ENCODE results near the gene FAM228A.
"Not testable (repeated sequence)": the region's sequence is repeated elsewhere in the genome, so short reads cannot be mapped to it uniquely, and the experiment has no call there.

Gene FAM228A

DNA sequence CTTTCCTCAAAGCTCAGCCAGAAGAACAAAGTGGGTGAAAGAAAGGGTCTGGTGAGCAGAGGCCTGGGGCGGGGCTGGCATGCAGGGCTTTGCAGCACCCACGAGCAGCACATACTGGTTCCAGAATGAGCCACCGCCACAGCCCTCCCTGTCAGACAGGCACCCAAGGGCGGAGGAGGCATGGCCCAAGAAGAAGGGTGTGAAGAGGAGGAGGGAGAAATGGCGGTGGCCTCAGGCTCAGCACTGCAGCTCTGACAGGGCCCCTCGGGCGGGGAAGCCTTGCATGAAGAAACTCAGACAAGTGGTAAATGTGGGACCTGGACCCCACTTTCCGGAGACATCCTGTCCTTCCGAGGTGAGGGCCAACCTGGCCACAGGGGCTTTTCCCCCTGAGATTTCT is 15.7 kb downstream of the FAM228A start:
- H3K36me3 ChIP-seq (ENCODE audit: control insufficient read depth in 2 of 2, insufficient read depth in 2 of 2, low read length in 2 of 2): peaks cover 0 to 2% of the 10 kb centered on the region in 2 donors
- no peaks in the 10 kb centered on the region for H3K27me3 ChIP-seq (ENCODE audit: control insufficient read depth in 1 of 2, insufficient read depth in 2 of 2, low read length in 2 of 2)
- no peaks in the 10 kb centered on the region for H3K4me1 ChIP-seq (ENCODE audit: control insufficient read depth, insufficient read depth, low read length)
- no peaks in the 10 kb centered on the region for H3K9me3 ChIP-seq (ENCODE audit: control insufficient read depth in 2 of 2, low read length in 2 of 2)
- no peak overlapping the region for H3K27ac ChIP-seq (ENCODE audit: low read length)
- H3K4me3 ChIP-seq (ENCODE audit: low read length in 2 of 2): no peak overlapping the region
- H3K9ac ChIP-seq (ENCODE audit: low read length in 2 of 2): no peak overlapping the region

DNA sequence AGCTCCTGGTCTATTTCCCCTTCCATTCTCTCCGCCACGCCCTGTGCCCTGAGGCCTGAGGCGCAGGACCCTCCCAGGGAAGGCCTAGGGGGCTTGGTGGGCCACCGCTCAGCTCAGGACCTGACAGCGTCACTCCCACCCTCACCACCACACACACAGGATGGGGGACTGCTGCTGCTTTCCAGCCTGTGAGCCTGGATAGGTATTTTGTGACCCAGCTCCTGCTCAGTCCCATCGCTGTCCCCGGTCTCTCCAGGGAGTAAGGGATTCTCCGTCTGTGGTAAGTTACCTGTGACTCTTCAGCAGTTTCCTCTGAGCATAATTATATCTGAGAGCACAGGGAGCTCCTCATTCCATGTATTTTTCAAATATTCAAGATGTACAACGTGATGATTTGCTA is 16.3 kb downstream of the FAM228A start:
- no peaks in the 10 kb centered on the region for H3K9me3 ChIP-seq (ENCODE audit: control insufficient read depth in 2 of 2, low read length in 2 of 2)
- H3K36me3 ChIP-seq (ENCODE audit: control insufficient read depth in 2 of 2, insufficient read depth in 2 of 2, low read length in 2 of 2): peaks cover 0 to 2% of the 10 kb centered on the region in 2 donors
- H3K27me3 ChIP-seq (ENCODE audit: control insufficient read depth in 1 of 2, insufficient read depth in 2 of 2, low read length in 2 of 2): no peaks in the 10 kb centered on the region
- H3K4me3 ChIP-seq (ENCODE audit: low read length in 2 of 2): no peak overlapping the region
- H3K27ac ChIP-seq (ENCODE audit: low read length): no peak overlapping the region
- H3K4me1 ChIP-seq (ENCODE audit: control insufficient read depth, insufficient read depth, low read length): no peaks in the 10 kb centered on the region
- no peak overlapping the region for H3K9ac ChIP-seq (ENCODE audit: low read length in 2 of 2)

DNA sequence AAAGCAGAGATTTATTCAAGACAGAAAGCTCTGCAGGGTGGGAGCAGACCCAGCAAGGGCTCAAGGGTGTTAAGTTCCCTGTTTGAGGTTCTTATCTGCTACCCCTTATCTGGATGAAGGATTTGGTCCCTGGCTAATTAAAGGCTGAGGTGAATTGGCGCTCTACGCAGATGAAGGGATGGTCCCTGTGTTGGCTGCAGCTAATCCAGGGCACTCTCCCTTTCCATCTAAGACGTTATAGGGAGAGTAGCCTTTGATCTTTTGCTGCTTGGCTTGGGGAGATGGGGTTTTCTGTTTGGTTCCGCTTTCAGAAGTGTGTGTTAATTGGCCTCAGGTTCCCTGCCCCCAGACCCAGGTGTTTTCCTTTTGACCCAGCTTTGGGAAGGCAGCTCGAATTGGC is 17.0 kb downstream of the FAM228A start:
- H3K36me3 ChIP-seq (ENCODE audit: control insufficient read depth in 2 of 2, insufficient read depth in 2 of 2, low read length in 2 of 2): peaks cover 0 to 2% of the 10 kb centered on the region in 2 donors
- H3K4me1 ChIP-seq (ENCODE audit: control insufficient read depth, insufficient read depth, low read length): no peaks in the 10 kb centered on the region
- no peaks in the 10 kb centered on the region for H3K27me3 ChIP-seq (ENCODE audit: control insufficient read depth in 1 of 2, insufficient read depth in 2 of 2, low read length in 2 of 2)
- no peak overlapping the region for H3K27ac ChIP-seq (ENCODE audit: low read length)
- no peak overlapping the region for H3K4me3 ChIP-seq (ENCODE audit: low read length in 2 of 2)
- H3K9me3 ChIP-seq (ENCODE audit: control insufficient read depth in 2 of 2, low read length in 2 of 2): no peaks in the 10 kb centered on the region
- no peak overlapping the region for H3K9ac ChIP-seq (ENCODE audit: low read length in 2 of 2)

DNA sequence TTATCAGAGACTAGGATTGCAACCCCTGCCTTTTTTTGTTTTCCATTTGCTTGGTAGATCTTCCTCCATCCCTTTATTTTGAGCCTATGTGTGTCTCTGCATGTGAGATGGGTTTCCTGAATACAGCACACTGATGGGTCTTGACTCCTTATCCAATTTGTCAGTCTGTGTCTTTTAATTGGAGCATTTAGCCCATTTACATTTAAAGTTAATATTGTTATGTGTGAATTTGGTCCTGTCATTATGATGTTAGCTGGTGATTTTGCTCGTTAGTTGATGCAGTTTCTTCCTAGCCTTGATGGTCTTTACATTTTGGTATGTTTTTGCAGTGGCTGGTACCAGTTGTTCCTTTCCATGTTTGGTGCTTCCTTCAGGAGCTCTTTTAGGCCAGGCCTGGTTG is 22.4 kb downstream of the FAM228A start:
- H3K4me1 ChIP-seq (ENCODE audit: control insufficient read depth, insufficient read depth, low read length); H3K27ac ChIP-seq (ENCODE audit: low read length); H3K9ac ChIP-seq (ENCODE audit: low read length in 2 of 2); H3K4me3 ChIP-seq (ENCODE audit: low read length in 2 of 2); H3K9me3 ChIP-seq (ENCODE audit: control insufficient read depth in 2 of 2, low read length in 2 of 2); H3K36me3 ChIP-seq (ENCODE audit: control insufficient read depth in 2 of 2, insufficient read depth in 2 of 2, low read length in 2 of 2); H3K27me3 ChIP-seq (ENCODE audit: control insufficient read depth in 1 of 2, insufficient read depth in 2 of 2, low read length in 2 of 2): not testable (repeated sequence)

DNA sequence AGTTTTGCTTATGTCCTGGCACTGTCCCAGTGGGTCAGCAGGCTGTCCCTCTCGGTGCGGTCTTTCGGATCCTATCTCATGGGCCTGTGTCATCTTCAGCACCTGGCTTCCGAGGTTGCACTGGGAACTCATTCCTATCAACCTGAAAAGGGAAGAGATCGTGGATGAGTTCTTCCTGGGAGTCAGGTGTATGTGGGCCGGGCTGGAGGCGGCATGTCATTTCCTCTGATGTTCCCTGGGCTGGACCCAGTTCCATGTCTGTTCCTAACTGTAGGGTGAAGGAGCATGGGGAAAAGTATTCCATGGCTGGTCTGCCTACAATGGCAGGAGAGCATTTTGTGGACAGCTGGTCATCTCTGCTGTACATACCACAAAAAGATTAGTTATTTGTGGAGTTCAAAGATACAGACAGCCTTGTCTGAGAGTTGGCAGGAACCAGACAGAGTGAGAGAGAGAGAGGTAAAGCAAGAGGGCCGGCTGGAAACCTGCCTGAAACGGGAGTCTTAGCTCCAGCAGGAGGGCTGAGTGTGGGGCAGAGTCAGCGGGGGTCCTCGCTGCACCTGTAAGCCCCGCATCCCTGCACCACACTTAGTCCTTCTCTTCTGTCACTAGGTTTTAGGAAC is 25.2 kb downstream of the FAM228A start:
- Histone ChIP-seq H3K9ac (ENCODE audit: low read length in 2 of 2) (no peak overlapping the region), H3K4me3 (ENCODE audit: low read length in 2 of 2) (no peak overlapping the region), H3K9me3 (ENCODE audit: control insufficient read depth in 2 of 2, low read length in 2 of 2) (no peaks in the 10 kb centered on the region), H3K27me3 (ENCODE audit: control insufficient read depth in 1 of 2, insufficient read depth in 2 of 2, low read length in 2 of 2) (no peaks in the 10 kb centered on the region), H3K36me3 (ENCODE audit: control insufficient read depth in 2 of 2, insufficient read depth in 2 of 2, low read length in 2 of 2) (peaks cover 16 to 22% of the 10 kb centered on the region in 2 donors), H3K4me1 (ENCODE audit: control insufficient read depth, insufficient read depth, low read length) (no peaks in the 10 kb centered on the region), H3K27ac (ENCODE audit: low read length) (no peak overlapping the region)

DNA sequence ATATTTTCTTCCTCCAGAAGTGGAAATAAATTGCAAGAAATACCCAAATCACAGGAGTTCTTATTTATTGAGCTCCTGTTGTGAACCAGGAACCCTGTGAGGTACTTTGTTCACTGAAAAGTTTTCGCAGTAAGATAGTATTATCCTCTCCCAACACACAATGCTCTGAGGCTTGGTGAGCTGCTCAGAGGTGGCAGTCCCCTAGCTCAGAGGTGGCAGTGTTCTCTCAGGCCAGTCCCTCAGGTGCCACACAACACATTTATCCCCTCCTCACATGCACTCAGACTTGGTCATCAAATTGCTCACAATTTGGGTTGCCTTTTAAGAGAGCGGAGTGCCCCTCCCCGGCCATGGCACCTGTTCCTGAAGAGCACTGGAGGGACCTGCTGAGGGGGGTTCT is 25.9 kb downstream of the FAM228A start:
- no peaks in the 10 kb centered on the region for H3K27me3 ChIP-seq (ENCODE audit: control insufficient read depth in 1 of 2, insufficient read depth in 2 of 2, low read length in 2 of 2)
- H3K36me3 ChIP-seq (ENCODE audit: control insufficient read depth in 2 of 2, insufficient read depth in 2 of 2, low read length in 2 of 2): peaks cover 20 to 24% of the 10 kb centered on the region in 2 donors
- no peak overlapping the region for H3K4me3 ChIP-seq (ENCODE audit: low read length in 2 of 2)
- no peak overlapping the region for H3K9ac ChIP-seq (ENCODE audit: low read length in 2 of 2)
- H3K9me3 ChIP-seq (ENCODE audit: control insufficient read depth in 2 of 2, low read length in 2 of 2): no peaks in the 10 kb centered on the region
- H3K27ac ChIP-seq (ENCODE audit: low read length): no peak overlapping the region
- no peaks in the 10 kb centered on the region for H3K4me1 ChIP-seq (ENCODE audit: control insufficient read depth, insufficient read depth, low read length)

DNA sequence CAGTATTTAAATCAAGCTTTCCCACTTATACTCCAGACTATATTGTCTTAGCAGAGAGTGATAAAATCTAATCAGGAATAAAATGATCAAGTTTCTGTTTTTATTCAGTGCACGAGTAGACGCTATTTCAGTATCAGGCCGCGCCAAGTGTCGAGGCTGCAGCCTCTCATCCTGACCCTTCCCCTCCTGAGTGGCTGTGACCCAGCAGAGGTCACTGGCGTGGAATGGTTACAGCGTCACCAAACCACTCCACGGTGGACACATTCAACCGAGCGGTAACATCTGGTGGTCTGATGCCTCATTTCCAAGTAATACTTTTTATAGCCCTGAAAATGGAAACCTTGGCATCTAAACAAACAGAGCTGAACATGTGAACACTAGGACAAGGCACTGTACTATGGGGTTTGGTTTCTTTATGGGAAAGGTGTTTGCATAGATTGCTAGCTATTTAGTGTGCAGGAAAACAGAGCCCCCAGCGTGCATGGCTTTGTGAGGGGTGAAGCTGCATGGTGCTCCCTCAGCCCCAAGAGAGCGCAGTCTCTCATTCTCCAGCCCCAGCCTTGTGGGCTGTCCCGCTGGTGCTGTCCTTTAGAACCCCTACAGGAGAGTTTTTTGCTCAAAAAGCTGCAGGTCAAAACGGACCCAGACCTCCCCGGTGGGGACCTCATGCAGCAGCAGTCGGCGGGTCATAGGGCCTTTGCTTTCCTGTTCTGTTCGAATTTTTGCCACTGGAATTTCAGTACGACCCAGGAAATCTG is 28.4 kb downstream of the FAM228A start:
- H3K9me3 ChIP-seq (ENCODE audit: control insufficient read depth in 2 of 2, low read length in 2 of 2): no peaks in the 10 kb centered on the region
- no peak overlapping the region for H3K9ac ChIP-seq (ENCODE audit: low read length in 2 of 2)
- H3K36me3 ChIP-seq (ENCODE audit: control insufficient read depth in 2 of 2, insufficient read depth in 2 of 2, low read length in 2 of 2): peaks cover 26 to 37% of the 10 kb centered on the region in 2 donors
- H3K4me3 ChIP-seq (ENCODE audit: low read length in 2 of 2): no peak overlapping the region
- H3K4me1 ChIP-seq (ENCODE audit: control insufficient read depth, insufficient read depth, low read length): no peaks in the 10 kb centered on the region
- H3K27me3 ChIP-seq (ENCODE audit: control insufficient read depth in 1 of 2, insufficient read depth in 2 of 2, low read length in 2 of 2): no peaks in the 10 kb centered on the region
- peak overlapping the region; percentile 1 for H3K27ac ChIP-seq (ENCODE audit: low read length)

DNA sequence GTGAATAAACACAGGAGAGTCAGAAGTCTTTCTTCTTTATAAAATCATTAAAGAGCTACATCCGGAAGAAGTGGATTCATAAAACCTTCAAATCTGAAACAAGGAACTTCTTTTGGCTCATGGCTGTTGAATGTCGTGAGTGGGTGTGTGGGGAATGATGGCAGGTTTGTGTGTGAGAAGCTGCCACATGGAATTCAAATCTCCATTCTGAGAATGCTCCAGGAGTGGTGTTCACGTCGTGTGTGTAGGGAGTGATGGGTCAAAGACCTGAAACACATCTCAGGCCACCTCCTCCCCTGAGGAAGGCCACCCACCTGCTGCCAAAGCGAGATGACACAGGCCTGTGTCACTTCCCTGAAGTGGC is 28.9 kb downstream of the FAM228A start:
- peaks cover 30 to 41% of the 10 kb centered on the region in 2 donors for H3K36me3 ChIP-seq (ENCODE audit: control insufficient read depth in 2 of 2, insufficient read depth in 2 of 2, low read length in 2 of 2)
- H3K27me3 ChIP-seq (ENCODE audit: control insufficient read depth in 1 of 2, insufficient read depth in 2 of 2, low read length in 2 of 2): no peaks in the 10 kb centered on the region
- no peaks in the 10 kb centered on the region for H3K9me3 ChIP-seq (ENCODE audit: control insufficient read depth in 2 of 2, low read length in 2 of 2)
- no peak overlapping the region for H3K9ac ChIP-seq (ENCODE audit: low read length in 2 of 2)
- H3K27ac ChIP-seq (ENCODE audit: low read length): peak overlapping the region; percentile 1
- H3K4me1 ChIP-seq (ENCODE audit: control insufficient read depth, insufficient read depth, low read length): no peaks in the 10 kb centered on the region
- H3K4me3 ChIP-seq (ENCODE audit: low read length in 2 of 2): no peak overlapping the region

DNA sequence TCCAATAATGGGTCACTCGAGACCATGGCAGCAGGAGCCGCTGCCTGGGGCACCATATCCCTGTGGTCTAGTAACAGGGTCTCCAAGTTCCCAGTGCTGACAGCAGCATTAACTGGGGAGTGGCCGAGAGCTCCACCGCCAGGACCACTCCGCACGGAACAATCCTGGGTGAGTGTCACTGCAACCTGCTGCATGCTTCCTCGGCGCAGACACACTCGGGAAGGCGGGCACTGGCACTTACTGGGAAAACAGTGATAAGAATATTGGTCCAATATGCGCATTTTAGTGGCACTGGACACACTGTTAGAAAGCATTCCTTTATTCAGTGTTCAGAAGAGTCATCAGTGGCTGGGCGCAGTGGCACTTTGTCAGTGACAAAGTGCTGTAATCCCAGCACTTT is 29.7 kb downstream of the FAM228A start:
- Histone ChIP-seq H3K27me3 (ENCODE audit: control insufficient read depth in 1 of 2, insufficient read depth in 2 of 2, low read length in 2 of 2) (no peaks in the 10 kb centered on the region), H3K4me3 (ENCODE audit: low read length in 2 of 2) (no peak overlapping the region), H3K36me3 (ENCODE audit: control insufficient read depth in 2 of 2, insufficient read depth in 2 of 2, low read length in 2 of 2) (peaks cover 38 to 49% of the 10 kb centered on the region in 2 donors), H3K27ac (ENCODE audit: low read length) (no peak overlapping the region), H3K4me1 (ENCODE audit: control insufficient read depth, insufficient read depth, low read length) (no peaks in the 10 kb centered on the region), H3K9me3 (ENCODE audit: control insufficient read depth in 2 of 2, low read length in 2 of 2) (no peaks in the 10 kb centered on the region), H3K9ac (ENCODE audit: low read length in 2 of 2) (no peak overlapping the region)

DNA sequence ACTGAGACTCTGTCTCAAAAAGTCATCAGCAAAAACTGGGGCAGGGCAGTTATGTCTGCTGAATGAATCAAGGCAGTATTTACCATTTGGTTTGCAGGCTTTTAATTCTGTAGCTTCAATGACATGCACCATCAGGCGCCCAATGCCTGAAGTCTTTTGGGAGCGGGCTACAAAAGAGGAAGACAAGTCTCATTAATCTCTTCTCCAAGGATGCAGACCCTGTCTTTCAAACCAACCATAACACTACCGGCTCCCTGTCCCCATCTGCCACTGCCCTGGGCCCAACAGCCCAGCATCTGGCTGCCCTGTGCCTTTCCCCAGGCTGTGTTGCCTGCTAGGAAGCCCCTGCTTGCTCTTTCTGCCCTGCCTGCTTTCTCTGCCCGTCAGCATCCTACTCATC is 30.3 kb downstream of the FAM228A start:
- Histone ChIP-seq H3K27me3 (ENCODE audit: control insufficient read depth in 1 of 2, insufficient read depth in 2 of 2, low read length in 2 of 2) (no peaks in the 10 kb centered on the region), H3K4me1 (ENCODE audit: control insufficient read depth, insufficient read depth, low read length) (no peaks in the 10 kb centered on the region), H3K9ac (ENCODE audit: low read length in 2 of 2) (no peak overlapping the region), H3K9me3 (ENCODE audit: control insufficient read depth in 2 of 2, low read length in 2 of 2) (no peaks in the 10 kb centered on the region), H3K36me3 (ENCODE audit: control insufficient read depth in 2 of 2, insufficient read depth in 2 of 2, low read length in 2 of 2) (peaks cover 43 to 55% of the 10 kb centered on the region in 2 donors), H3K4me3 (ENCODE audit: low read length in 2 of 2) (no peak overlapping the region), H3K27ac (ENCODE audit: low read length) (no peak overlapping the region)

DNA sequence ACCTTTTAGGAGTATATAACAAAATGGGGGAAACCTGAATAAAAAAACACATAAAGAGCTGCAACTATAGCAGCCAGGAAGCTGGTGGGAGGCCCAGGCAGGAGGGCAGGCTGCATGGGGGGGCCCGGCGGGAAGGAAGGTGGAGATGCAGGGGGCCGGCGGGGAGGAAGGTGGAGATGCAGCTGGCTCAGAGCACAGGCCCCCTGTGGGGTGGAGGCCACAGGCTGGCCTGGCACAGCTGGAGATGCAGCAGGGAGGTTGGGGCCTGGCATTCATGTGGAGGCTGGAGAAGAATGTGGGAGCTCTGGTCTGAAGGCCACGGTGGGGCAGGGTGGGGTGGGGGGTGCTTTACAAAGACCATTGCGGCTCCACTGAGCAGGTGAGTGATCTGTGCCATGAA is 31.4 kb downstream of the FAM228A start:
- no peaks in the 10 kb centered on the region for H3K27me3 ChIP-seq (ENCODE audit: control insufficient read depth in 1 of 2, insufficient read depth in 2 of 2, low read length in 2 of 2)
- no peaks in the 10 kb centered on the region for H3K9me3 ChIP-seq (ENCODE audit: control insufficient read depth in 2 of 2, low read length in 2 of 2)
- no peaks in the 10 kb centered on the region for H3K4me1 ChIP-seq (ENCODE audit: control insufficient read depth, insufficient read depth, low read length)
- no peak overlapping the region for H3K27ac ChIP-seq (ENCODE audit: low read length)
- no peak overlapping the region for H3K4me3 ChIP-seq (ENCODE audit: low read length in 2 of 2)
- no peak overlapping the region for H3K9ac ChIP-seq (ENCODE audit: low read length in 2 of 2)
- H3K36me3 ChIP-seq (ENCODE audit: control insufficient read depth in 2 of 2, insufficient read depth in 2 of 2, low read length in 2 of 2): peaks cover 48 to 63% of the 10 kb centered on the region in 2 donors
